ENCODE data around the gene KLHL26. TPM values are rescaled to one million over a fixed set of nuclear protein-coding genes. Genes with fewer than 3 reads are reported as not detected.
A peak's percentile ranks its signal among the peaks of the same experiment; 100 is the strongest.

Gene KLHL26
- total and polyA plus RNA-seq, 2 of the 13 experiments (the other 11 are each of a cell fraction or from before 2014, with no cell fraction given), result 1.5 to 1.7 TPM

- TF ChIP-seq MXD3 (CRISPR knock-in tag; IDR thresholded peaks at IDR 0.05), result 0 out of 2 replicates have a peak, but pooled peaks have one; percentile 9
- TF ChIP-seq RXRA (CRISPR knock-in tag; IDR thresholded peaks at IDR 0.05), result peak; percentile 3; the same call in 1 of the 2 replicates
Measured at GRCh38 chr19:18683958-18684641, 47.3 kb downstream of the KLHL26 start (continued).

GRCh38 chr19:18684642-18684993 is 47.8 kb downstream of the KLHL26 start:
- DNase-seq (ENCODE audit: low spot score), result no peak
- Histone ChIP-seq H2AFZ (ENCODE audit: low read length) (no peak overlapping the region), H3K36me3 (replicated peaks in 1 of 2; ENCODE audit: control insufficient read depth in 1 of 2, insufficient read depth in 2 of 2, low read length in 2 of 2) (no peaks in the 10 kb centered on the region), H3K27me3 (ENCODE audit: control insufficient read depth in 1 of 2, insufficient read depth in 2 of 2, low read length in 2 of 2) (no peaks in the 10 kb centered on the region; a peak in 1 of 5 replicates), H3K4me3 (replicated peaks in 1 of 3; ENCODE audit: insufficient read depth in 1 of 3, low read depth in 2 of 3, low read length in 3 of 3) (peak overlapping the region; percentile 62 to 89 (median 86); a peak in 4 of 6 replicates), H3K27ac (ENCODE audit: extremely low read length, insufficient read depth, low read length) (no peak overlapping the region), H3K4me1 (ENCODE audit: insufficient read depth, low read length) (peaks cover 37% of the 10 kb centered on the region), H3K4me2 (ENCODE audit: low read depth, low read length) (peak overlapping the region; percentile 100), H3K9ac (ENCODE audit: insufficient read depth, low read depth, low read length) (peak overlapping the region; percentile 68), H3K79me2 (ENCODE audit: insufficient read depth, low read length) (peaks cover 44% of the 10 kb centered on the region), H3K9me3 (ENCODE audit: low read length) (no peaks in the 10 kb centered on the region), H4K20me1 (ENCODE audit: insufficient read depth, low read length) (peaks cover under 1% of the 10 kb centered on the region; the same call in 1 of the 2 replicates)
- peak; percentile 27; the same call in 2 of the 3 replicates for ATAC-seq
- intact Hi-C loops (cut with micrococcal nuclease; ENCODE audit: unreplicated experiment) (loop anchor here (10.0 kb wide), 1 partner anchor 50 kb away; no protein-coding TSS in a partner anchor), in situ Hi-C loops (cut with HindIII; ENCODE audit: extremely low pct_ligation_motif_present, low pct_unique_long_range_greater_than_20kb) (no loop called here)
- POLR2A ChIA-PET, result interaction anchor here (1.5 kb wide), 1 partner anchor 95 kb away, joined by 3 read pairs; no protein-coding TSS in a partner anchor
- no peak for FAIRE-seq
- CTCF ChIA-PET (ENCODE audit: low intra/inter-chr PET ratio, low total read pairs), result no interaction called here
- no CpG with 5 or more reads among the region's 3 CpGs for WGBS (ENCODE audit: low lambda C conversion rate)
- BruUV-seq (replicated peaks), result no TSS peak
- TF ChIP-seq SALL1 (CRISPR knock-in tag; IDR thresholded peaks at IDR 0.05) (no peak), PAF1 (CRISPR knock-in tag; IDR thresholded peaks at IDR 0.05) (no peak), ZNF343 (CRISPR knock-in tag; IDR thresholded peaks at IDR 0.05) (no peak), ATF4 (CRISPR knock-in tag; IDR thresholded peaks at IDR 0.05) (no peak), KAT8 (CRISPR knock-in tag; IDR thresholded peaks at IDR 0.05) (no peak), ZNF879 (CRISPR knock-in tag; IDR thresholded peaks at IDR 0.05) (no peak), SIN3B (IDR thresholded peaks at IDR 0.05; ENCODE audit: low read length) (no peak), SP140L (CRISPR knock-in tag; IDR thresholded peaks at IDR 0.05; ENCODE audit: borderline replicate concordance) (no peak), SYNCRIP (IDR thresholded peaks at IDR 0.05; ENCODE audit: insufficient read depth, low read depth, low read length) (no peak), MAX (IDR thresholded peaks at IDR 0.05) (no peak), ARID4A (CRISPR knock-in tag; IDR thresholded peaks at IDR 0.05; ENCODE audit: borderline replicate concordance) (no peak), AKAP8 (CRISPR knock-in tag; IDR thresholded peaks at IDR 0.05) (no peak)
